B cell (primary cell): ENCODE data around the gene ALOX12.

Experiments
- CTCF ChIP-seq: fragments of 200-600 bp; IDR thresholded peaks from one replicate; pipeline ENCODE4 v1.8.0; 2022; ENCODE audit warnings: antibody characterized with exemption, mild to moderate bottlenecking
- EZH2 ChIP-seq: IDR thresholded peaks from 2 replicates; pipeline ENCODE4 v1.6.1; 2012; ENCODE audit warnings: borderline replicate concordance, low read depth, mild to moderate bottlenecking, moderate library complexity, low read length; ENCODE audit not compliant: insufficient read depth, poor library complexity, severe bottlenecking

GRCh38 chr17:6970992-6971391, 24.9 kb upstream of the ALOX12 start:
- no peak for TF ChIP-seq CTCF
- no peak for TF ChIP-seq EZH2
